ENCODE data around the gene PRG2. TPM values are rescaled to one million over a fixed set of nuclear protein-coding genes. Genes with fewer than 3 reads are reported as not detected.

Gene PRG2
- total RNA-seq, 1 donor, result 0.21 TPM

GRCh38 chr11:57357856-57358255 lies 32.6 kb downstream of the PRG2 start:
- no peak overlapping the region for H3K4me3 ChIP-seq (ENCODE audit: low read length)
- no peaks in the 10 kb centered on the region for H3K27me3 ChIP-seq (ENCODE audit: insufficient read depth, low read length)
- H3K4me1 ChIP-seq (ENCODE audit: insufficient read depth, low read length), result peaks cover 22% of the 10 kb centered on the region
- no peaks in the 10 kb centered on the region for H3K9me3 ChIP-seq (ENCODE audit: low read depth, low read length)

GRCh38 chr11:57357310-57357709 lies 33.1 kb downstream of the PRG2 start:
- Histone ChIP-seq H3K4me3 (ENCODE audit: low read length) (no peak overlapping the region), H3K27me3 (ENCODE audit: insufficient read depth, low read length) (no peaks in the 10 kb centered on the region), H3K9me3 (ENCODE audit: low read depth, low read length) (no peaks in the 10 kb centered on the region), H3K4me1 (ENCODE audit: insufficient read depth, low read length) (peaks cover 22% of the 10 kb centered on the region)

GRCh38 chr11:57356268-57356667 lies 34.2 kb downstream of the PRG2 start:
- no peaks in the 10 kb centered on the region for H3K27me3 ChIP-seq (ENCODE audit: insufficient read depth, low read length)
- H3K4me1 ChIP-seq (ENCODE audit: insufficient read depth, low read length), result peaks cover 22% of the 10 kb centered on the region
- H3K9me3 ChIP-seq (ENCODE audit: low read depth, low read length), result no peaks in the 10 kb centered on the region
- no peak overlapping the region for H3K4me3 ChIP-seq (ENCODE audit: low read length)

- H3K4me3 ChIP-seq (ENCODE audit: low read length), result no peak overlapping the region
- no peaks in the 10 kb centered on the region for H3K27me3 ChIP-seq (ENCODE audit: insufficient read depth, low read length)
- peaks cover 22% of the 10 kb centered on the region for H3K4me1 ChIP-seq (ENCODE audit: insufficient read depth, low read length)
- H3K9me3 ChIP-seq (ENCODE audit: low read depth, low read length), result no peaks in the 10 kb centered on the region
Measured at GRCh38 chr11:57354699-57355098, 35.8 kb downstream of the PRG2 start.

- Histone ChIP-seq H3K9me3 (ENCODE audit: low read depth, low read length) (no peaks in the 10 kb centered on the region), H3K4me3 (ENCODE audit: low read length) (no peak overlapping the region), H3K4me1 (ENCODE audit: insufficient read depth, low read length) (peaks cover 22% of the 10 kb centered on the region), H3K27me3 (ENCODE audit: insufficient read depth, low read length) (no peaks in the 10 kb centered on the region)
Measured at GRCh38 chr11:57353852-57354251, 36.6 kb downstream of the PRG2 start.

- peaks cover 22% of the 10 kb centered on the region for H3K4me1 ChIP-seq (ENCODE audit: insufficient read depth, low read length)
- H3K27me3 ChIP-seq (ENCODE audit: insufficient read depth, low read length), result no peaks in the 10 kb centered on the region
- H3K4me3 ChIP-seq (ENCODE audit: low read length), result no peak overlapping the region
- no peaks in the 10 kb centered on the region for H3K9me3 ChIP-seq (ENCODE audit: low read depth, low read length)
Measured at GRCh38 chr11:57353446-57353845, 37.0 kb downstream of the PRG2 start.

GRCh38 chr11:57353036-57353435 lies 37.4 kb downstream of the PRG2 start:
- Histone ChIP-seq H3K27me3 (ENCODE audit: insufficient read depth, low read length) (no peaks in the 10 kb centered on the region), H3K9me3 (ENCODE audit: low read depth, low read length) (no peaks in the 10 kb centered on the region), H3K4me3 (ENCODE audit: low read length) (no peak overlapping the region), H3K4me1 (ENCODE audit: insufficient read depth, low read length) (peaks cover 22% of the 10 kb centered on the region)

- Histone ChIP-seq H3K9me3 (ENCODE audit: low read depth, low read length) (no peaks in the 10 kb centered on the region), H3K27me3 (ENCODE audit: insufficient read depth, low read length) (no peaks in the 10 kb centered on the region), H3K4me3 (ENCODE audit: low read length) (no peak overlapping the region), H3K4me1 (ENCODE audit: insufficient read depth, low read length) (peaks cover 7% of the 10 kb centered on the region)
Measured at GRCh38 chr11:57349491-57350274, 40.8 kb downstream of the PRG2 start.

GRCh38 chr11:57348636-57349313 lies 41.7 kb downstream of the PRG2 start:
- no peaks in the 10 kb centered on the region for H3K4me1 ChIP-seq (ENCODE audit: insufficient read depth, low read length)
- H3K27me3 ChIP-seq (ENCODE audit: insufficient read depth, low read length), result no peaks in the 10 kb centered on the region
- no peak overlapping the region for H3K4me3 ChIP-seq (ENCODE audit: low read length)
- no peaks in the 10 kb centered on the region for H3K9me3 ChIP-seq (ENCODE audit: low read depth, low read length)

GRCh38 chr11:57348052-57348451 lies 42.4 kb downstream of the PRG2 start:
- Histone ChIP-seq H3K9me3 (ENCODE audit: low read depth, low read length) (no peaks in the 10 kb centered on the region), H3K4me3 (ENCODE audit: low read length) (no peak overlapping the region), H3K4me1 (ENCODE audit: insufficient read depth, low read length) (no peaks in the 10 kb centered on the region), H3K27me3 (ENCODE audit: insufficient read depth, low read length) (no peaks in the 10 kb centered on the region)

GRCh38 chr11:57347336-57347735 lies 43.1 kb downstream of the PRG2 start:
- Histone ChIP-seq H3K27me3 (ENCODE audit: insufficient read depth, low read length) (no peaks in the 10 kb centered on the region), H3K9me3 (ENCODE audit: low read depth, low read length) (no peaks in the 10 kb centered on the region), H3K4me3 (ENCODE audit: low read length) (no peak overlapping the region), H3K4me1 (ENCODE audit: insufficient read depth, low read length) (no peaks in the 10 kb centered on the region)

GRCh38 chr11:57345555-57346211 lies 44.8 kb downstream of the PRG2 start:
- no peak overlapping the region for H3K4me3 ChIP-seq (ENCODE audit: low read length)
- no peaks in the 10 kb centered on the region for H3K9me3 ChIP-seq (ENCODE audit: low read depth, low read length)
- H3K4me1 ChIP-seq (ENCODE audit: insufficient read depth, low read length), result no peaks in the 10 kb centered on the region
- H3K27me3 ChIP-seq (ENCODE audit: insufficient read depth, low read length), result no peaks in the 10 kb centered on the region

- no peaks in the 10 kb centered on the region for H3K27me3 ChIP-seq (ENCODE audit: insufficient read depth, low read length)
Measured at GRCh38 chr11:57344826-57345225, 45.6 kb downstream of the PRG2 start.

GRCh38 chr11:57343825-57344224 lies 46.6 kb downstream of the PRG2 start:
- Histone ChIP-seq H3K27me3 (ENCODE audit: insufficient read depth, low read length) (no peaks in the 10 kb centered on the region), H3K4me3 (ENCODE audit: low read length) (no peak overlapping the region), H3K9me3 (ENCODE audit: low read depth, low read length) (no peaks in the 10 kb centered on the region), H3K4me1 (ENCODE audit: insufficient read depth, low read length) (no peaks in the 10 kb centered on the region)

More at GRCh38 chr11:57344826-57345225, 45.6 kb downstream of the PRG2 start:
- H3K4me1 ChIP-seq (ENCODE audit: insufficient read depth, low read length), result no peaks in the 10 kb centered on the region
- H3K4me3 ChIP-seq (ENCODE audit: low read length), result no peak overlapping the region
- H3K9me3 ChIP-seq (ENCODE audit: low read depth, low read length), result no peaks in the 10 kb centered on the region

- no peak overlapping the region for H3K4me3 ChIP-seq (ENCODE audit: low read length)
- H3K27me3 ChIP-seq (ENCODE audit: insufficient read depth, low read length), result no peaks in the 10 kb centered on the region
- no peaks in the 10 kb centered on the region for H3K4me1 ChIP-seq (ENCODE audit: insufficient read depth, low read length)
- H3K9me3 ChIP-seq (ENCODE audit: low read depth, low read length), result no peaks in the 10 kb centered on the region
Measured at GRCh38 chr11:57342702-57343101, 47.7 kb downstream of the PRG2 start.

Measured in mononuclear cell (primary cell).